Fibroblast of villous mesenchyme (primary cell): ENCODE results near the gene ITM2C. TPM values are rescaled to one million over a fixed set of nuclear protein-coding genes. Genes with fewer than 3 reads are reported as not detected.

Experiments
- DNase-seq: peaks from one replicate; pipeline ENCODE4 v3.0.0-alpha.2; 2010; ENCODE audit warnings: low read depth
- H3K4me3 ChIP-seq: 2 replicates; pipeline ENCODE4 v1.5.1; 2011; ENCODE audit warnings: low read depth, mild to moderate bottlenecking, low read length
- total RNA-seq: library from RNA; depleted of rRNA; stranded (reverse); fragments of >200 nt; gene quantifications from 2 replicates; pipeline ENCODE4 v1.2.3, GENCODE V29; 2012
- TF ChIP-seq, protein P1 (sequence below): IDR thresholded peaks from 2 replicates; pipeline ENCODE4 v1.5.1; 2012; ENCODE audit warnings: low read depth, mild to moderate bottlenecking, low read length; ENCODE audit not compliant: insufficient read depth

ITM2C gene
- total RNA-seq, 1 donor = 37.1 TPM

- TF ChIP-seq, protein P1, sequence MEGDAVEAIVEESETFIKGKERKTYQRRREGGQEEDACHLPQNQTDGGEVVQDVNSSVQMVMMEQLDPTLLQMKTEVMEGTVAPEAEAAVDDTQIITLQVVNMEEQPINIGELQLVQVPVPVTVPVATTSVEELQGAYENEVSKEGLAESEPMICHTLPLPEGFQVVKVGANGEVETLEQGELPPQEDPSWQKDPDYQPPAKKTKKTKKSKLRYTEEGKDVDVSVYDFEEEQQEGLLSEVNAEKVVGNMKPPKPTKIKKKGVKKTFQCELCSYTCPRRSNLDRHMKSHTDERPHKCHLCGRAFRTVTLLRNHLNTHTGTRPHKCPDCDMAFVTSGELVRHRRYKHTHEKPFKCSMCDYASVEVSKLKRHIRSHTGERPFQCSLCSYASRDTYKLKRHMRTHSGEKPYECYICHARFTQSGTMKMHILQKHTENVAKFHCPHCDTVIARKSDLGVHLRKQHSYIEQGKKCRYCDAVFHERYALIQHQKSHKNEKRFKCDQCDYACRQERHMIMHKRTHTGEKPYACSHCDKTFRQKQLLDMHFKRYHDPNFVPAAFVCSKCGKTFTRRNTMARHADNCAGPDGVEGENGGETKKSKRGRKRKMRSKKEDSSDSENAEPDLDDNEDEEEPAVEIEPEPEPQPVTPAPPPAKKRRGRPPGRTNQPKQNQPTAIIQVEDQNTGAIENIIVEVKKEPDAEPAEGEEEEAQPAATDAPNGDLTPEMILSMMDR = no peak
- no peak for DNase-seq
- H3K4me3 ChIP-seq = no peak overlapping the region
Observed at GRCh38 chr2:230823264-230823964, 41.3 kb upstream of the ITM2C start.

DNA sequence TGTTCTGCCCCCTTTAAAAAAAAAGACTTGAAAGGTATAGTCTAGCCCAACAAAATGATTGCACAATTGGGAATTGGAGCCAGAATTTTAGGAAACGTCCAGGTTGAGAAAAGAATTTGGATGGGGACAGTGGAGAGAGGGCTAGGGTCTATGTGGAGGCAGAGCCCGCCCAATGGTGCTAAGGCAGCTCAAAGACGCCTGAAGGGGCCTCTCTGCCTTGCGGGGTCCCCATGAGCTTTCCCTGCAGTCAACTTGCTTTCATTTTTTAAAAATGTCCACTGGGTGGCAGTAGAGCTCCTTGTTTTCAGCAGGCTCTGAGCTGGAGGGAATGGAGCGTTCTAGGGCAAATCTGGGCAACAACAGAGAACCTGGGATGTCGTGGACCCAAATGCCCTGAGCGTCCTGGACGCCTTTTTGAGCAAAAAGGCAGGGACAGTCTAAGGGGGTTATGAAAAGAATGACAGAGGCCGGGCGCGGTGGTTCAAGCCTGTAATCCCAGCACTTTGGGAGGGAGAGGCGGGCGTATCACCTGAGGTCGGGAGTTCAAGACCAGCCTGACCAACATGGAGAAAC, 40.2 kb upstream of the ITM2C start:
- peak overlapping the region; percentile 43 for H3K4me3 ChIP-seq
- DNase-seq = peak; percentile 86
- TF ChIP-seq, protein P1 = peak; percentile 66

- TF ChIP-seq, protein P1 = no peak
- no peak for DNase-seq
- H3K4me3 ChIP-seq = no peak overlapping the region
Observed at GRCh38 chr2:230825354-230825753, 39.4 kb upstream of the ITM2C start.

DNA sequence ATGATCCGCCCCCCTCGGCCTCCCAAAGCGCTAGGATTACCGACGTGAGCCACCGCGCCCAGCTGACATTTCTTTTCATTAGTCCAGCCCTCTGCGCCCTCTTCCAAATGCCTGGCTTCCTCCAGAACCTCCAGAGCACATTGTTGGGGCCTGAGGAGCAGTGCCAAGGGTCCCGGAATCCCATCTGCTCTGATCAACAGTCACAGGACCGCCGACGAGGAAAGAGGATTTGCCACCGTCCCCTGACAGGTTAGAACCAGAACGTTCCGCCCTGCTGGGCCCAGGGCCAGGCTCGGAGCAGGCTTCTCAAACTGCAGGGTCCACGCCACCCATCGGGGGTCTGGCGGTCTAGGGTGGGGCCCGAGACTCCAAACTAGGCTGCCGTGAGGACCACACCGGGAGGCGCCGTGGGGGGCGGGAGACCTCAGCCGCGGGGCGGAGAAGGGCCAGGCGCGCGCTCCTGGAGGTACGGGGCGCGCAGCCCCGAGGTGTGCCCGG, 36.9 kb upstream of the ITM2C start:
- no peak overlapping the region for H3K4me3 ChIP-seq
- TF ChIP-seq, protein P1 = no peak
- DNase-seq = no peak

DNA sequence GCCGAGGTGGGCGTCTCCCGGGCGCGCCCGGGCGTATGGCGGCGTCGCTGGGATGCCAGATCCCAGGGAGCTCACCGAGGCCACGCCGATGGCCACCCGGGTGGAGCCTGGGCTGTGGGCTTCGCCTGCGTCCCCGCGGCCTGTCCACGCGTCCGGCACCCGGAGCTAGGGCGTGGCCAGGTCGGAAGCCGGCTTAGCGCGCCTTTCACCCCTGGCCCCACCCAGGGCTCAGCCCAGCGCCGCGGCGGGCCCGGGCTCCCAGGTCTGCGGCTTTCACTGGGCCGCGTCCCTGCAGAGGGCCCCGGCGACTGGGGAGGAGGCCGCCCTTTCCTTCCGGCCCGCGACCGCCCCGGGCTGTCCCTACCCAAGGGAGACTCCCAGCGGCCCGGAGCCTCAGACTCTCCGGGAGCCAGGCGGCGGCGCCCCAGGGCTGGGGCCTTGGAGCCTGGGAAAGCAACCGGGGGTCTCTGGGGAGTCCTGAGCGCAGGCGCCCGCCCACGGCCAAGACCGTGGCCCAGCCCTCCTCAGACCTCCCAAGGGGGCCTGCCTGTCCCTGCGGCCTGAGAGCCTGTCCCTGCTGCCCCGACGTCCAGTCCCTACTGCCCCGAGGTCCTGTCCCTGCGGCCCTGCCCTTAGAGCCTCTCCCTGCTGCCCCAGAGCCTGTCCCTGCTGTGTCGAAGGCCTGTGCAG, 36.3 kb upstream of the ITM2C start:
- TF ChIP-seq, protein P1 = no peak
- H3K4me3 ChIP-seq = peak overlapping the region; percentile 32
- DNase-seq = no peak

DNA sequence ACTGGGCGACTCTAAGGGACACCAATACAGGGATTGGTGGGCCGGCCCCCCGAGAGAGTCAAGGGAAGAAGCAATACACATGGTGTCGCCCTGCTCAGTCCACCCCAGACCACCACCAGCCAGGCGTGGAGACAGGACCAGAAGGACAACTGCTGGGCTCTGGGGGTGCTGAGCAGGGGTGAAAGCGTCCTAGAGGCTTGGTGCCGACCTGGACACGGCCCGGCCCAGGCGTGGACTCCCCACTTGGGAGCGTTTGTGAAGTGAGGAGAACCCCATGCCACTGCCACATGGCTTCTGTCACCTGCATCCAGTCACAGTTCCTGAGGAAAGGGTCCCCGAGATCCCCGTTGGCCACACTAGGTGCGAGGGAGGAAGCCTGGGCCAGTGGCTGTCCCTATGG, 35.4 kb upstream of the ITM2C start:
- TF ChIP-seq, protein P1 = no peak
- no peak overlapping the region for H3K4me3 ChIP-seq
- no peak for DNase-seq
